Naive thymus-derived CD4-positive, alpha-beta T cell (primary cell): ENCODE data around the gene FLRT2. TPM values are rescaled to one million over a fixed set of nuclear protein-coding genes. Genes with fewer than 3 reads are reported as not detected.

Experiments
- ATAC-seq: fragments of 150-1000 bp; cut with Tn5 transposase; 2 replicates; pipeline ENCODE4 v1.10.0; 2021; ENCODE audit warnings: mild to moderate bottlenecking, moderate library complexity
- CTCF ChIA-PET: fragments of 350-600 bp; sonication (Branson Sonifier 250); formaldehyde crosslinking; loops from one replicate; lab custom pipeline; 2021; ENCODE audit warnings: antibody characterized with exemption; lab: Charles Lee
- POLR2A ChIA-PET: fragments of 350-600 bp; sonication (Branson Sonifier 250); formaldehyde crosslinking; loops from one replicate; lab custom pipeline; 2021; ENCODE audit warnings: antibody characterized with exemption, inconsistent platforms; lab: Charles Lee
- DNase-seq, 9 donors: peaks; one replicate each; pipeline versions ENCODE4 v3.0.0 to v3.0.0-alpha.2; 2020 to 2022; ENCODE audit warnings: mixed read lengths in 1 of 9
- H3K27ac ChIP-seq: one replicate; pipeline ENCODE4 v1.7.0; 2013; ENCODE audit warnings: mild to moderate bottlenecking, low read depth, low read length, moderate library complexity
- H3K27me3 ChIP-seq, 2 donors: one replicate each; pipeline ENCODE4 v1.7.0; 2013; ENCODE audit warnings: low read length in 2 of 2, mild to moderate bottlenecking in 2 of 2, moderate library complexity in 2 of 2; ENCODE audit not compliant: control insufficient read depth in 2 of 2, insufficient read depth in 2 of 2
- H3K36me3 ChIP-seq, 3 experiments: 1 replicate in 2 of 3; 2 replicates in 1 of 3; pipeline ENCODE4 v1.7.0; 2013; ENCODE audit warnings: low read length in 3 of 3, mild to moderate bottlenecking in 3 of 3, moderate library complexity in 1 of 3; ENCODE audit not compliant: insufficient read depth in 3 of 3, control insufficient read depth in 2 of 3
- H3K4me1 ChIP-seq, 2 donors: one replicate each; pipeline ENCODE4 v1.7.0; 2013; ENCODE audit warnings: low read length in 2 of 2, mild to moderate bottlenecking in 2 of 2, moderate library complexity in 1 of 2; ENCODE audit not compliant: control insufficient read depth in 2 of 2, insufficient read depth in 2 of 2
- H3K4me3 ChIP-seq: 2 replicates; pipeline ENCODE4 v1.7.0; 2013; ENCODE audit warnings: mild to moderate bottlenecking, low read length
- H3K9me3 ChIP-seq, 3 experiments: 1 replicate in 2 of 3; 2 replicates in 1 of 3; pipeline ENCODE4 v1.7.0; 2013; ENCODE audit warnings: low read length in 3 of 3; ENCODE audit not compliant: control insufficient read depth in 2 of 3
- H3K27ac Mint-ChIP-seq, 9 donors: one replicate each; pipeline ENCODE4 v1.8.0; 2020 to 2022; ENCODE audit warnings: mixed read lengths in 9 of 9, mild to moderate bottlenecking in 8 of 9, moderate library complexity in 5 of 9, inconsistent platforms in 2 of 9
- H3K27me3 Mint-ChIP-seq, 5 donors: one replicate each; pipeline ENCODE4 v1.8.0; 2021 to 2022; ENCODE audit warnings: mixed read lengths in 5 of 5, mild to moderate bottlenecking in 1 of 5
- H3K36me3 Mint-ChIP-seq, 5 donors: one replicate each; pipeline ENCODE4 v1.8.0; 2020 to 2022; ENCODE audit warnings: mixed read lengths in 5 of 5, mild to moderate bottlenecking in 3 of 5, inconsistent platforms in 1 of 5
- H3K4me1 Mint-ChIP-seq, 7 donors: one replicate each; pipeline ENCODE4 v1.8.0; 2020 to 2022; ENCODE audit warnings: mixed read lengths in 7 of 7, mild to moderate bottlenecking in 3 of 7, inconsistent platforms in 1 of 7
- H3K4me3 Mint-ChIP-seq, 10 donors: one replicate each; pipeline ENCODE4 v1.8.0; 2020 to 2022; ENCODE audit warnings: mild to moderate bottlenecking in 10 of 10, mixed read lengths in 10 of 10, moderate library complexity in 6 of 10, inconsistent platforms in 2 of 10
- H3K9me3 Mint-ChIP-seq, 11 donors: one replicate each; pipeline ENCODE4 v1.8.0; 2020 to 2022; ENCODE audit warnings: mixed read lengths in 11 of 11, mild to moderate bottlenecking in 4 of 11, inconsistent platforms in 1 of 11, moderate library complexity in 1 of 11
- intact Hi-C, 2 donors: fragments of 100-400 bp; cut with micrococcal nuclease; formaldehyde crosslinking; loops; one replicate each; pipeline ENCODE4 v1.15.1; 2023
- polyA plus RNA-seq, 2 donors: library from polyadenylated mRNA; unstranded; fragments of 300-500 nt; fragmentation: Illumina TruSeq; gene quantifications; one replicate each; pipeline ENCODE4 v1.2.3, GENCODE V29; 2021
- total RNA-seq, 6 experiments: library from RNA in 5 of 6; stranded (reverse) in 5 of 6; gene quantifications; 1 replicate in 5 of 6; 2 replicates in 1 of 6; pipeline ENCODE4 v1.2.3 and lab custom pipeline; 2021 to 2026

The FLRT2 gene
- total and polyA plus RNA-seq, 7 experiments from 2014 or later, result not detected

GRCh38 chr14:85618978-85619377 is 89.0 kb downstream of the FLRT2 start:
- ATAC-seq, result no peak
- H3K36me3 ChIP-seq, result no peaks in the 10 kb centered on the region
- H3K27ac ChIP-seq, result no peak overlapping the region
- H3K4me1 Mint-ChIP-seq, result no peaks in the 10 kb centered on the region
- H3K36me3 Mint-ChIP-seq, result no peaks in the 10 kb centered on the region
- H3K4me3 ChIP-seq, result no peak overlapping the region
- H3K4me1 ChIP-seq, result no peaks in the 10 kb centered on the region
- intact Hi-C loops, result no loop called here
- peaks cover 0 to 3% (median 0%) of the 10 kb centered on the region in 11 donors for H3K9me3 Mint-ChIP-seq
- no peaks in the 10 kb centered on the region for H3K9me3 ChIP-seq
- H3K27ac Mint-ChIP-seq, result no peak overlapping the region
- DNase-seq, result no peak
- ChIA-PET CTCF (no interaction called here), POLR2A (no interaction called here)
- no peaks in the 10 kb centered on the region for H3K27me3 Mint-ChIP-seq
- no peaks in the 10 kb centered on the region for H3K27me3 ChIP-seq
- H3K4me3 Mint-ChIP-seq, result no peak overlapping the region

GRCh38 chr14:85619851-85620250 is 89.9 kb downstream of the FLRT2 start:
- no peak overlapping the region for H3K4me3 ChIP-seq
- Mint-ChIP-seq H3K36me3 (no peaks in the 10 kb centered on the region), H3K4me3 (no peak overlapping the region), H3K4me1 (no peaks in the 10 kb centered on the region), H3K9me3 (peaks cover 0 to 3% (median 0%) of the 10 kb centered on the region in 11 donors), H3K27ac (no peak overlapping the region), H3K27me3 (no peaks in the 10 kb centered on the region)
- H3K36me3 ChIP-seq, result no peaks in the 10 kb centered on the region
- H3K27ac ChIP-seq, result no peak overlapping the region
- no peaks in the 10 kb centered on the region for H3K9me3 ChIP-seq
- H3K27me3 ChIP-seq, result no peaks in the 10 kb centered on the region
- POLR2A ChIA-PET, result no interaction called here
- no peaks in the 10 kb centered on the region for H3K4me1 ChIP-seq
- intact Hi-C loops, result no loop called here
- CTCF ChIA-PET, result no interaction called here
- ATAC-seq, result no peak
- no peak for DNase-seq

- Histone ChIP-seq H3K36me3 (no peaks in the 10 kb centered on the region), H3K9me3 (no peaks in the 10 kb centered on the region), H3K27ac (no peak overlapping the region), H3K27me3 (no peaks in the 10 kb centered on the region), H3K4me1 (no peaks in the 10 kb centered on the region), H3K4me3 (no peak overlapping the region)
- Mint-ChIP-seq H3K4me3 (no peak overlapping the region), H3K9me3 (peaks cover 0 to 3% (median 0%) of the 10 kb centered on the region in 11 donors), H3K36me3 (no peaks in the 10 kb centered on the region), H3K4me1 (no peaks in the 10 kb centered on the region), H3K27me3 (no peaks in the 10 kb centered on the region), H3K27ac (no peak overlapping the region)
- DNase-seq, result no peak
- POLR2A ChIA-PET, result no interaction called here
- ATAC-seq, result no peak
- intact Hi-C loops, result no loop called here
- CTCF ChIA-PET, result no interaction called here
These were observed 91.0 kb downstream of the FLRT2 start for GRCh38 chr14:85620947-85621346.

- no peaks in the 10 kb centered on the region for H3K9me3 ChIP-seq
- ChIA-PET POLR2A (no interaction called here), CTCF (no interaction called here)
- Mint-ChIP-seq H3K36me3 (no peaks in the 10 kb centered on the region), H3K27me3 (no peaks in the 10 kb centered on the region), H3K27ac (no peak overlapping the region), H3K4me3 (no peak overlapping the region), H3K4me1 (no peaks in the 10 kb centered on the region), H3K9me3 (peaks cover 0 to 9% (median 0%) of the 10 kb centered on the region in 11 donors)
- H3K4me1 ChIP-seq, result no peaks in the 10 kb centered on the region
- no peak overlapping the region for H3K4me3 ChIP-seq
- DNase-seq (no peak), ATAC-seq (no peak)
- intact Hi-C loops, result no loop called here
- H3K27me3 ChIP-seq, result no peaks in the 10 kb centered on the region
- H3K36me3 ChIP-seq, result no peaks in the 10 kb centered on the region
- no peak overlapping the region for H3K27ac ChIP-seq
These were observed 92.2 kb downstream of the FLRT2 start for GRCh38 chr14:85622106-85622505.

GRCh38 chr14:85622986-85623685 is 93.2 kb downstream of the FLRT2 start:
- DNase-seq (no peak), ATAC-seq (no peak)
- H3K9me3 ChIP-seq, result no peaks in the 10 kb centered on the region
- no peak overlapping the region for H3K4me3 ChIP-seq
- H3K27me3 ChIP-seq, result no peaks in the 10 kb centered on the region
- no peaks in the 10 kb centered on the region for H3K27me3 Mint-ChIP-seq
- no peak overlapping the region for H3K4me3 Mint-ChIP-seq
- intact Hi-C loops, result no loop called here
- no peaks in the 10 kb centered on the region for H3K36me3 Mint-ChIP-seq
- no peak overlapping the region for H3K27ac Mint-ChIP-seq
- ChIA-PET CTCF (no interaction called here), POLR2A (no interaction called here)
- peaks cover 0 to 9% (median 0%) of the 10 kb centered on the region in 11 donors for H3K9me3 Mint-ChIP-seq
- no peaks in the 10 kb centered on the region for H3K4me1 Mint-ChIP-seq
- H3K27ac ChIP-seq, result no peak overlapping the region
- H3K36me3 ChIP-seq, result no peaks in the 10 kb centered on the region
- H3K4me1 ChIP-seq, result no peaks in the 10 kb centered on the region

GRCh38 chr14:85625925-85626585 is 96.1 kb downstream of the FLRT2 start:
- no peak for ATAC-seq
- intact Hi-C loops, result no loop called here
- peaks cover 0 to 9% (median 0%) of the 10 kb centered on the region in 11 donors for H3K9me3 Mint-ChIP-seq
- H3K4me1 Mint-ChIP-seq, result no peaks in the 10 kb centered on the region
- H3K36me3 ChIP-seq, result no peaks in the 10 kb centered on the region
- CTCF ChIA-PET, result no interaction called here
- no peaks in the 10 kb centered on the region for H3K36me3 Mint-ChIP-seq
- POLR2A ChIA-PET, result no interaction called here
- H3K4me3 ChIP-seq, result no peak overlapping the region
- H3K27ac Mint-ChIP-seq, result no peak overlapping the region
- no peak overlapping the region for H3K4me3 Mint-ChIP-seq
- no peak for DNase-seq
- H3K27me3 Mint-ChIP-seq, result no peaks in the 10 kb centered on the region
- H3K4me1 ChIP-seq, result no peaks in the 10 kb centered on the region
- no peaks in the 10 kb centered on the region for H3K27me3 ChIP-seq
- H3K9me3 ChIP-seq, result no peaks in the 10 kb centered on the region
- H3K27ac ChIP-seq, result no peak overlapping the region

GRCh38 chr14:85634205-85634604 is 104.3 kb downstream of the FLRT2 start:
- no peak for ATAC-seq
- Histone ChIP-seq H3K4me3 (no peak overlapping the region), H3K27me3 (no peaks in the 10 kb centered on the region), H3K9me3 (no peaks in the 10 kb centered on the region), H3K27ac (no peak overlapping the region), H3K36me3 (no peaks in the 10 kb centered on the region), H3K4me1 (no peaks in the 10 kb centered on the region)
- Mint-ChIP-seq H3K27me3 (no peaks in the 10 kb centered on the region), H3K9me3 (peaks cover 0 to 9% (median 0%) of the 10 kb centered on the region in 11 donors), H3K36me3 (no peaks in the 10 kb centered on the region), H3K27ac (no peak overlapping the region), H3K4me3 (no peak overlapping the region), H3K4me1 (no peaks in the 10 kb centered on the region)
- no peak for DNase-seq
- intact Hi-C loops, result no loop called here
- CTCF ChIA-PET, result no interaction called here
- POLR2A ChIA-PET, result no interaction called here
